Measurements from ENCODE around the gene FGGY.

Gene FGGY

DNA sequence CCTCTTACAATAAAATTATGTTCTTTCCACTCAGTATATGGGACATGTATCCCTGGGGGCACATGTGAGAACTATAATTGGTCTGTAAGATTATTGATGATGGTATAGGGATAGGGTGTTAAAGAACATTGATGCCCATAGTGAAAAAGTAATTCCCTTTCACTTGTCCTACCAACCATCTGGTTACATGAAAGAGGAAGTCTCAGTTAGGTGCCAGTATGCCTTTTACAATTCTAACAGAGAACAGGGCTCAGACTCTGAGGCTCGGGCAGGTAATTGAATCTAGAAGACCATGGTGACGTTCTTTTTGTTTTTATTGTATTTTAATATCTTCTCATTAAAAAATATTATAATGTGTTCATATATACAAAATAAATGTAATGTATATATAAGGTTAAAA lies 113.6 kb downstream of the FGGY start:
- TF ChIP-seq, protein P1, sequence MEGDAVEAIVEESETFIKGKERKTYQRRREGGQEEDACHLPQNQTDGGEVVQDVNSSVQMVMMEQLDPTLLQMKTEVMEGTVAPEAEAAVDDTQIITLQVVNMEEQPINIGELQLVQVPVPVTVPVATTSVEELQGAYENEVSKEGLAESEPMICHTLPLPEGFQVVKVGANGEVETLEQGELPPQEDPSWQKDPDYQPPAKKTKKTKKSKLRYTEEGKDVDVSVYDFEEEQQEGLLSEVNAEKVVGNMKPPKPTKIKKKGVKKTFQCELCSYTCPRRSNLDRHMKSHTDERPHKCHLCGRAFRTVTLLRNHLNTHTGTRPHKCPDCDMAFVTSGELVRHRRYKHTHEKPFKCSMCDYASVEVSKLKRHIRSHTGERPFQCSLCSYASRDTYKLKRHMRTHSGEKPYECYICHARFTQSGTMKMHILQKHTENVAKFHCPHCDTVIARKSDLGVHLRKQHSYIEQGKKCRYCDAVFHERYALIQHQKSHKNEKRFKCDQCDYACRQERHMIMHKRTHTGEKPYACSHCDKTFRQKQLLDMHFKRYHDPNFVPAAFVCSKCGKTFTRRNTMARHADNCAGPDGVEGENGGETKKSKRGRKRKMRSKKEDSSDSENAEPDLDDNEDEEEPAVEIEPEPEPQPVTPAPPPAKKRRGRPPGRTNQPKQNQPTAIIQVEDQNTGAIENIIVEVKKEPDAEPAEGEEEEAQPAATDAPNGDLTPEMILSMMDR (IDR thresholded peaks at IDR 0.05; ENCODE audit: low read length, missing control alignments) = no peak
- no peak for DNase-seq (ENCODE audit: low read depth)

DNA sequence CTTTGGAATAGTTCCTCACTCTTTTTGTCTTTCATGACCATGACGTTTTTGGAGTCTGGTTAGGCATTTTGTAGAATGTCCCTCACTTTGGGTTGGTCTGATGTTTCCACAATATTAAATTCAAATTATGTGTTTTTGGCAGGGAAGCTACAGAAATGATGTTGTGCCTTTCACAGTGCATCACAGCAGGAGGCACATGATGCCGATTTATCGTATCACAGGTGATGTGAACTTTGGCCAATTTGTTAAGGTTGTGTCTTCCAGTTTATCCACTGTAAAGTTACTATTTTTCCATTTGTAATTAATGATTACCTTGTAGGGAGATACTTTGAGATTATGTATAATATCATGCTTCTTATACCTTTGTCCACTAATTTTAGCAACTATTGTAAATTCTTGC lies 114.3 kb downstream of the FGGY start:
- DNase-seq (ENCODE audit: low read depth) = no peak
- H3K4me3 ChIP-seq (replicated peaks; ENCODE audit: low read depth, low read length) = no peak overlapping the region
- TF ChIP-seq, protein P1 (IDR thresholded peaks at IDR 0.05; ENCODE audit: low read length, missing control alignments) = no peak

More for the DNA sequence above, 113.6 kb downstream of the FGGY start:
- no peak overlapping the region for H3K4me3 ChIP-seq (replicated peaks; ENCODE audit: low read depth, low read length)

DNA sequence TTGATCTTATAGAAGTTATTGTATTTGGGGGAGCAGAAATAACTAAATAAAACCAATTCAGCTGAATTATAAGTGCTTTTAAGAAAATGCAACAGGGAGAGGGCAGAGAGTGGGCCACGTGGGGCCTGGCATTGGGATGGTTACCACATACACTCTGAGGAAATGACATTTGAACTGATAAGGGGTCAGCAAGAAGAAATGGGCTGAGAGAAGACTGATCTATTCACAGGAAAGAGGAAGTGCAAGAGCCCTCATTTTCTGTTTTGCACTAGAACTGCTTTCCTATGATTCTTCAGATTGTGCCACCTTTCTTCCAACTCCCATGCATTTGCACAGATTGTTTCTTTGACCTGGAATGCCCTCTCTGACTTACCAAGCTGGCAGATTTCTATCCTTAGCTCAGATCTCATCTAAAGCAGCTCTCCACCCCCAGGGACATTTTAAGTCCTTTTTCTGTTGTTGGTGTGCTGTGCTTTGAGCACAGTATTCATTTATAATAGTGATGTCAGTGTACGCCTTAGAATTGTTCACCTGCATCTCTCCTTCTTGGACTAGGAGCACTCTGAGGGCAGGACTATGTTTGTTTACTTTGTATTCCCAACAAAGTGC lies 115.9 kb downstream of the FGGY start:
- TF ChIP-seq, protein P1 (IDR thresholded peaks at IDR 0.05; ENCODE audit: low read length, missing control alignments) = no peak
- no peak for DNase-seq (ENCODE audit: low read depth)
- no peak overlapping the region for H3K4me3 ChIP-seq (replicated peaks; ENCODE audit: low read depth, low read length)

DNA sequence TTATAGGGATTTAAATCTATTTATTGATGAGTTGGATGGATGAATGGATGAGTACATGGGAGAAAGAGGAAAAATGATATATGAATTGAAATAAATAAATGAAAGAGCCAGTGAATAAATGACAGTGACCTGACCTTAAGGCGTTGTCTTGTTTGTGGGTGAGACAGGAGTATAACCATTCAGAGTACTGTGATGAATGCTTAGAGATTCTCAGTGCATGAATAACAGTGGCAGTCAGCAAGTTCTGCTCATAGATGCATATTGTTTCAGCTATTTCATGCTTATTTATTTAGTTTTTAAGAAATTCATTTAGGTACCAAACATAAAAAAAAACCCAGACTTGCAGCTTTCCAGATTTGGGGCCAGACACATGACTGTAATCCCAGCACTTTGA lies 116.4 kb downstream of the FGGY start:
- DNase-seq (ENCODE audit: low read depth) = no peak
- TF ChIP-seq, protein P1 (IDR thresholded peaks at IDR 0.05; ENCODE audit: low read length, missing control alignments) = no peak
- no peak overlapping the region for H3K4me3 ChIP-seq (replicated peaks; ENCODE audit: low read depth, low read length)

DNA sequence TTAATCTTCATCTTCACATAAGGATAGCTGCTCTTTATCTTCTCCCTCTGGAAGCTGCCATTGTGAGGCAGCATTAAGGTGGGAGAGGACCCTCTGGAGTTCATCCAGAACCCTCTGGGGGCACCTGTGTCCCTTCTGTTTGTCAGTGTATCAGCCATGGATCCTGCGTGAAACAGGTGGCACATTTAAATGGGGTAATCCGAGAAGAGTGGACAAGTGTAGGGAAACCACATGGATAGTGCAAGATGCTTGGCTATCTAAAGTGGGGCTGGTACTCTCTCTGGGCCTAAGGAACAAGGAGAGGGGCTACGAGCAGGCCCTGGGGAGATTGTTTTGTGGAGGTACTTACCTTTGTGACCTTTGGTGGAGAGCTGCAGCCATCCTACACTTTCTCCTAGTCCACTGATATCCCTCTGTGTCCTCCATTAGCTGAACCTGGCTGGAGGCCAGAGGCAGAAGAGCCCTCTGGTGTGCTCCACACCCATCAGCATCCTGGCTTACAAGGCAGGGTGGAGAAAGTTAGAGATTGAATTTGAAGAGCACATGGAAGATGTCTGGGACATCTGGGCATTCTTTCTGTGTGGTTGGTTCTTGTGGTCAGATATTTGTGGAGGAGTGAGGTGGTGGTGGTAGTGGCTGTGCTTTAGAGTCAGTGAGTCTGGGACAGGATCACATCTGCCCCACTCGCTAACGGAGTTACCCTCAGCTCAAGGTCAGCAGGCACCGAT lies 117.7 kb downstream of the FGGY start:
- no peak overlapping the region for H3K4me3 ChIP-seq (replicated peaks; ENCODE audit: low read depth, low read length)
- TF ChIP-seq, protein P1 (IDR thresholded peaks at IDR 0.05; ENCODE audit: low read length, missing control alignments) = no peak
- DNase-seq (ENCODE audit: low read depth) = peak; percentile 58

DNA sequence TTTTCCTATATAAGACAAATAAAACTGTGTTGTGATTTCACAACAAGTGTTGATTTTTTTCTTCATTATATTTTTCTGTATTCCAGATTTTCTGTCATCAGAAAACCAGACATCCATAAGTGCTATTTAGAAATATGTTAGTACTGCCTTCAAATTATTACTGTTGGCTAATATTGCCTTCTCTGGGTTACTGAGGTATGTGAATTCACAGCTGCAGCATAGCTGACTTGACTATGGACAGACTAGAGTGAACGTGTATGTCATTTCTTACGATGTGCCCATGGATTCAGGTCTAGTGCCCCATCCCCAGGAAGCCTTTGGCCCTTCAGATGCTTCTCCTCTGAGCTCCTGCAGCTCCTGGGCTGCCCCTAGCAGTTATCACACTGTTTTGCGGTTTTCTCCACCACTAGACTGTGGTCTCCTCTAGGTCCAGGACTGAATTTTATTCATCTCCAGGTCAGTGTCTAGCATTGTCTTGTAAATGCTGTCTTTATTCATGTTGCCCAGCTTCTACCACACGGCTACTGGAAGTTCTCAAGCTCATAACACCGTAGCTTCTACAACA lies 118.5 kb downstream of the FGGY start:
- no peak for DNase-seq (ENCODE audit: low read depth)
- TF ChIP-seq, protein P1 (IDR thresholded peaks at IDR 0.05; ENCODE audit: low read length, missing control alignments) = no peak
- no peak overlapping the region for H3K4me3 ChIP-seq (replicated peaks; ENCODE audit: low read depth, low read length)
